HG03571 (cell line): ENCODE measurements around the gene ZNF710.
A peak's percentile ranks its signal among the peaks of the same experiment; 100 is the strongest.
"Not testable (repeated sequence)": the region's sequence is repeated elsewhere in the genome, so short reads cannot be mapped to it uniquely, and the experiment has no call there.

Experiments
- ATAC-seq: cut with Tn5 transposase; IDR thresholded peaks from one replicate; pipeline ENCODE4 v1.9.1; 2021; ENCODE audit not compliant: unreplicated experiment

Gene ZNF710, protein sequence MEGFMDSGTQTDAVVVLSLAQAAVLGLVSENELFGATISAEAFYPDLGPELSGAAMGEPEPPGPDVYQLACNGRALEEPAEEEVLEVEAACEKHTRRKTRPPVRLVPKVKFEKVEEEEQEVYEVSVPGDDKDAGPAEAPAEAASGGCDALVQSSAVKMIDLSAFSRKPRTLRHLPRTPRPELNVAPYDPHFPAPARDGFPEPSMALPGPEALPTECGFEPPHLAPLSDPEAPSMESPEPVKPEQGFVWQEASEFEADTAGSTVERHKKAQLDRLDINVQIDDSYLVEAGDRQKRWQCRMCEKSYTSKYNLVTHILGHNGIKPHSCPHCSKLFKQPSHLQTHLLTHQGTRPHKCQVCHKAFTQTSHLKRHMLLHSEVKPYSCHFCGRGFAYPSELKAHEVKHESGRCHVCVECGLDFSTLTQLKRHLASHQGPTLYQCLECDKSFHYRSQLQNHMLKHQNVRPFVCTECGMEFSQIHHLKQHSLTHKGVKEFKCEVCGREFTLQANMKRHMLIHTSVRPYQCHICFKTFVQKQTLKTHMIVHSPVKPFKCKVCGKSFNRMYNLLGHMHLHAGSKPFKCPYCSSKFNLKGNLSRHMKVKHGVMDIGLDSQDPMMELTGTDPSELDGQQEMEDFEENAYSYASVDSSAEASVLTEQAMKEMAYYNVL

DNA sequence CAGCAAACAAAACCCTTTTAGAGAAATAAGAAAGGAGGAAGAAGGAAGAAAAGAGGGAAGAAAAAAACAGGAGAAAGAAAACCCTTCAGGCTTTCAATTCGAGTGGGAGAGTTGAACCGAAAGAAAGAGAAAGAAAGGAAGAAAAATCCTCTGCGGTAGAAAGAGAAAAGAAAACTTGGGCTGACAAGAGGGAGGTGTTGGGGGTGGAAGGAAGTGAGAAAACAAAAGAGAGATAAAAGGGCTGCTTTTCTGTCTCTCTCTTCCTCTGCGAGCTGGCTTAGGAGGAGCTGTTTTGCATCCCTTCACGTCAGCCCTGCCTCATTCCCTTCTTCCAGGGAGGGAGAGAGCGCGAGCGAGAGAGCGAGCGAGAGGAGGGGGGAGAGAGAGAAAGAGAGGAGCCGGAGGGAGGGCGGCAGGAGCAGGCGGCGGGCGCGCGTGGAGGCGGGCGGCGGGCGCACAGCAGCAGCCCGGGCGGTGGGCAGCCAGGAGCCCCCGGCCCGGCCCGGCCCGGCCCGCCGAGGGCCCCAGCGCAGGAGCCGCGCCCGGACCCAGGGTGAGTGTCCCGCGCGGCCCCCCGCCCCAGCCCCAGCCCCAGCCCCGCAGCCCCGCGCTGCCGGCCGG, at the start of gene ZNF710:
Gene ZNF710 (plus strand): TSS at position 263 of the 621 bp plus-strand sequence. CDS start 65,814 bp downstream, outside the sequence.
- ATAC-seq: no peak

DNA sequence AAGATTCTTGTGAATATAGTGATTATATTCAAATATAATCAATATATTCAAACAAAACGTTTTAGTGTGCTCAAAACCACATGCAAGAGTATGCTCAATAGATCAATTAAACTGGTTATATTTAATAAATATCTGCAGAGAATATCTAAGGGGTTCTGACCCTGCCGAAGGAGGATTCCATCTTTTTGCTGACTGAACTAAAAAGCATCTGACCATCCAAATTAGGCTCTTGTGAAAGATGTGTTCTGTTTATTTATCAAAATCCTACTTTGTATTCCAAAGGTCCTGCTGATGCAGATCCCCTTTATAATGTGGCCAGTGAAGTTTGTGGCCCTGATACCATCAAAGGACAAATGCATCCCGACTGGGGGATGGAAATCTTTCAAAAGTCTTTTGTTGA, 46.6 kb upstream of the ZNF710 start:
- ATAC-seq: no peak

DNA sequence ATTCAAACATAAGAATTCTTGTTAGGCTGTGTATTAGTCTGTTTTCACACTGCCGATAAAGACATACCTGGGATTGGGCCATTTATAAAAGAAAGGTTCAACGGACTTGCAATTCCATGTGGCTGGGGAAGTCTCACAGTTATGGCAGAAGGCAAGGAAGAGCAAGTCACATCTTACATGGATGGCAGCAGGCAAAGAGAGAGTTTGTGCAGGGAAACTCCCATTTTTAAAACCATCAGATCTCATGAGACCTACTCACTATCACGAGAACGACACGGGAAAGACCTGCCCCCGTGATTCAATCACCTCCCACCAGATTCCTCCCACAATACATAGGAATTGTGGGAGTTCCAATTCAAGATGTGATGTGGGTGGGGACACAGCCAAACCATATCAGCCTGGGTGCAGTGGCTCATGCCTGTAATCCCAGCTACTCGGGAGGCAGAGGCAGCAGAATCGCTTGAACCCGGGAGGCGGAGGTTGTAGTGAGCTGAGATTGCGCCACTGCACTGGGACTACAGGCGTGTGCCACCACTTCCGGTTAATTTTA, 45.6 kb upstream of the ZNF710 start:
- not testable (repeated sequence) for ATAC-seq

DNA sequence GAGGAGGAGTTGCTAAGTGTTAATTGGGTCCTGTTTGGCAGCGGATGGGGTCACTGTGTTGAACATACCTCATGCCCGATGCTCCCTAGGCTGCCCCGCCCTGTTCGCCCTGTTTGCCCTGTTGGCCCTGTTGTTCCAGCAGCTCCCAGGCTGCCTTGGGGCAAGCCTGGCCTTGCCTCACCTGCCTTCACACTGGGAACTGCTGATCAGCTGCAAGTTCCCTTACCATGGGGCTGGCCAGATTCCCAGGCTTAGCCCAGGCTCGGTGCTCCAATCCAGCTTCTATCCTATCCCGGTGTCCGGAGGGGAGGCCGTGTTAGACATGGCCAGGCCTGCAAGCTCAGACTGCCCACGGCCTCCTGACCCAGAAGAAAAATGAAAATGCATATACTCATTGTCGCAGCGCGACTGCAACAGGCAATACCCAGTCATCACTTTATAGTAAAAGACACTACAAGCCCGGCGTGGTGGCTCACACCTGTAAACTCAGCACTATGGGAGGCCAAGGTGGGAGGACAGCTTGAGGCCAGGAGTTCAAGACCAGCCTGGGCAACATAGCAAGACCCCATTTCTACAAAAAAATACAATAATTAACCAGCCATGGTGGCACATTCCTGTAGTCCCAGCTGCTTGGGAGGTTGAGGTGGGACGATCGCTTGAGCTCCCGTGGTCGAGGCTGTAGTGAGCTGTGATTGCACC, 42.9 kb upstream of the ZNF710 start:
- ATAC-seq: no peak

DNA sequence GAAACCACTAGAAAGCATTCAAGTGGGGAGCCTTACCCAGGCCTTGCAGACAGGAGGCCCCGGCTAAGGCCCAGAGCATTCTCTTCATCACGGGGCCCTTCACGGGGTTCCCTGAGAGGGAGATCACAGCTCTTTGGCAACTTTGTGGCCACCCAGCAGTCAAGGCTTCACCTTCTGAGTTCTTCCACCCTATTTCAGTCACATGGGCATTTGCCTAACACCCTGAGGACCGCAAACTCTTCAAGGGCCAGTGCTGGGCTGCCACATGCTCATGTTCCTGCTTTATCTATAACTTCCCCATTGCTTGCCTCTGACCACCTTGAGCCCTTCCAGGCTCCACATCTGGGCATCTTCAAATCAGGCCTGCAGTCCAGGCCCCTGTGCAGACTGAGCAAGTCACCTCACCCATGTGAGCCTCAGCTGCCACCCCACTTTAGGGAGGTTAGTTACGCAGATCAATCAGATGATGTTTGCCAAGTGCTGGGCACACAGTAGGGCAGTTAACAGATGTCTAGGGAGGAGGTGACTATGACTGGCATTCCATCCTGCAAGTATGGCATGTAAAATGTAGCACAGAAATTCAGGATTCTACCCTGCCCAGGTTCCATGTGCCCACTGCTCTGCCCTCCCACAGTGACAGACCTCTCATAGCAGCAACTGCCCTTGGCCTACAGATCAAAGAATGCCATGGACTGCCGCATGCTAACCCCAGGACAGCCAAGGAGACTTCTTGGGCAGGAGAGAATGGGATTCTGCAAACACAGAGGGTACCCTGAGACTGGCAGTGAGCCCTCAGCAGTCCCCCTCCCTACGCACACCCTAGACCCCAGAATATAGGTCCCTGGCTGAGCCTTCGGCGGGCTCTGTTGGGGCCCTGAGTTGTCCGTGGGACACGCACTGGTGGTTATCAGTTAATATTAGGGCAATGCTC, 37.6 kb upstream of the ZNF710 start:
- no peak for ATAC-seq

DNA sequence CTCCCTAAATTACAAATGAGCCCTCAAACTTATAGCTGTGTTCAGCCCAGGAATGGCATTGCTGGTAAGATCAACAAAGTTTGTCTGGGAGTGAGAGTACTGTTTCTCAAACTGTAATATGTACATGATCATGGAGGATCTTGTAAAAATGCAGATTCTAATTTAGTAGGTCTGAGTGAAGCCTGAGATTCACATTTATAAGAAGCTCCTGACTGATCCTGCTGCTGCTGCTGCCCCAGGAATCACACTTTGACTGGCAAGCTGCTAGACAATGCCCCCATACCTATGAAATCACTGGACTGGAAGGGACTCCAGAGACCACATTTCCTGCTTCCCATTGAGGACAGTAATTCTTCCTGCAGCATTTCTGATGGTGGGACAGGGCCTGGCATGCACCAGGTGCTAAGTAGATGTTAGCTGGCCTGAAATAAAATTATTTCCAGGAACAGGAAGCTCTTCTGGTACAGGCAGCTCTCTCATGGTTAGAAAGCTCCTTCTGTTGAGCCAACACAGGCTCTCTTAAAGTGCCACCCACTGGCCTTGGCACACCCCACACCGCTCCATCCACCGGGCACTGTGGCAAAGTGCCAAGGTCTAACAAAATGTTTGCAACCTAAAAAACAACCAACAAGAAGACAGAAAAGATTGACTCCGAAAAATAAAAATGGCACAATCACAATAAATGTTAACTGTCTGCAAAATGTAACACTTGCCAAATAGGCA, 36.7 kb upstream of the ZNF710 start:
- ATAC-seq: no peak

DNA sequence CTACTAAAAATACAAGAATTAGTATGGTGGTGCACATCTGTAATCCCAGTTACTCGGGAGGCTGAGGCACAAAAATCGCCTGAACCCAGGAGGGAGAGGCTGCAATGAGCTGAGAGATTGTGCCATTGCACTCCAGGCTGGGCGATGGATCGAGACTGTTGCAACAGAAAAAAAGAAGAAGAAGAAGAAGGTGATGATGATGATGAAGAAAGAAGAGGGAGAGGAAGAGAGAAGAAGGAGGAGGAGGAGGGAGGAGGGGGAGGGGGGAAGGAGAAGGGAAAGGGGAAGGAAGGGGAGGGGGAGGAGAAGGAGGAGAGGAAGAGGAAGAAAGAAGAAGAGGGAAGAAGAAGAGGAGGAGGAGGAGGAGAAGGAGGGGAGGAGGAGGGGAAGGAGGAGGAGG, 33.2 kb upstream of the ZNF710 start:
- no peak for ATAC-seq

DNA sequence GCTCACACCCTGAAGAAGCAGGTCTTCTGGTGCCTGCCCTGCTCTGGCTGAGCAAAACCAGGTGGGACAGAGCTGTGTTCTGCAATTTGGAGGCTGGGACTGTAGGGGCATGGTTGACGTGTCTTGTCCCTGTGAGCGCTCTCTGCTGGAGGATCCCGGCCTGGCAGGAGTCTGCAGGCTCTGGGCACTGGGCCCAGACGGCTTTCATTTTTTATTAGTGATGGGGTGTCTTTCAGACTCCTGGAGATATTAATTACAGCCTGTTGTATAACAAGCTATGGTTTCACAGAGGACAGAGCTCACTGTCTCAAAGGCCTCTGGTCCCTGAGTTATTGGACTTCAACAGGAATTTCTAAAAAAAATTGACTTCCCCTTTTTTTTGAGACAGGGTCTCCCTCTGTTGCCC, 29.5 kb upstream of the ZNF710 start:
- ATAC-seq: peak; percentile 83

DNA sequence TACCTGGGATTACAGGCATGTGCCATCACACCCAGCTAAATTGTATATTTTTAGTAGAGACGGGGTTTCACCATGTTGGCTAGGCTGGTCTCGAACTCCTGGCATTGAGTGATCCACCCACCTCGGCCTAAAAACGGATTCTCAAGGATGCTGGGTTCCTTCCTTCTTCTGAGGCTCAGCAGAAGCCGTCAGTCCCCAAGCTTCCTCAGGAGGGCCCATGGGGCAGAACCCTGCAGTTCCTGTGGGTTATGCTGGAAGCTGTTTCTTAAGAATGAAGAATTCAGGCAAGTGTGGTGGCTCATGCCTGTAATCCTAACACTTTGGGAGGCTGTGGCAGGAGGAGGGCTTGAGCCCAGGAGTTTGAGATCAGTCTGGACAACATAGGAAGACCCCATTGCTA, 29.0 kb upstream of the ZNF710 start:
- no peak for ATAC-seq

DNA sequence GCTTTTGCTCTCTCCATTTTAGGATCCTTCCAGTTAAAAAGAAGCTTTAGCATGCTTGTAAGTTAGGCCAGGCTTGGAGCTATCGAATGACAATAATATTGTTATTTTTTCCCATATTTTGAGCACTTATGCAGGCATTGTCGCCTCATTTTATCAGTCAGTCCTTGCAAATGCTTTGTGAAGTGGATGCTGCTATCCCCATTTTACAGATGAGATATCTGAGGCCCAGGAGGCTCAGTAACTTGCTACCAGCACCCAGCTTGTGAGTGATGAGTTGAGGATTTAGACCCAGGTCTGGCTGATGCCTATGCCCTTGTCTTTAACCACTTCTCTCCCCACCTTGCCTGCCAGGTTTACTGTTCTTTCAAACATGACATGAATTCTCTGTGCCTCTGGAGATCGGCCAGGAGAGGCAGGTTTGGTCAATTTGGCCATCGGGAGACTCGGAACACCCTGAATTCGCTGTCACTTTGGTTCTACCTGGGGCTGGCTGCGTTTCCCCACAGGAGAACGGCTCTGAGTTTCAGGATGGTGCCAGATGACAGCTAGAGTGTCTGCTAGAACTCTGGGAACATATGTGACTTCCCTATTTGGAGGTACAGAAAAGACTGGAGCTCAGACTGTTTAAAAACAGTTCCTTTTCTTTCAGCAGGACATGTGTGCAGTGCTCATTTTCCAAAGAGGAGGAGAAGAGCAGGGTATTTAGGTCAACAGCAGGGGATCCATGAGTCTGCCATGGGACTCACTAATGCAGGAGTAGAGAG, 25.5 kb upstream of the ZNF710 start:
- no peak for ATAC-seq

DNA sequence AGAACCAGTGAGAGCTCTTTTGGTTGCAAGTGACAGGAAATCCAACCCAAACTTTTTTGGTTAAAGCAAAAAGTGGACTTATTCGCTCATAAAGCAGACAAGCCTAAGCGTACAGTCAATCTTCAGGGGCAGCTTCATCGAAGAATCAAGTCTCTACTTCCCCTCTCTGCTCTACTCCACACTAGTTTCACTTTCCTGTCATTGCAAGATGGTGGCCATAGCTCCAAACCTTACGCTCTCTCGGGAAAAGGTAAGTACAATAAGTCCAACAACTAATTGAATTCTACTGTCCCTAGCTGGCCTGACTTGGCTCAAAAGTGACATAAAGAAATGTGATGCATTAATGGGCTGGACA, 24.9 kb upstream of the ZNF710 start:
- no peak for ATAC-seq

DNA sequence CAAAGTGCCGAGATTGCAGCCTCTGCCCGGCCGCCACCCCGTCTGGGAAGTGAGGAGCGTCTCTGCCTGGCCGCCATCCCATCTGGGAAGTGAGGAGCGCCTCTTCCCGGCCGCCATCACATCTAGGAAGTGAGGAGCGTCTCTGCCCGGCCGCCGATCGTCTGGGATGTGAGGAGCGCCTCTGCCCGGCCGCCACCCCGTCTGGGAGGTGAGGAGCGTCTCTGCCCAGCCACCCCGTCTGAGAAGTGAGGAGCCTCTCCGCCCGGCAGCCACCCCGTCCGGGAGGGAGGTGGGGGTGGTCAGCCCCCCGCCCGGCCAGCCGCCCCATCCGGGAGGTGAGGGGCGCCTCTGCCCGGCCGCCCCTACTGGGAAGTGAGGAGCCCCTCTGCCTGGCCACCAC, 23.3 kb upstream of the ZNF710 start:
- not testable (repeated sequence) for ATAC-seq

DNA sequence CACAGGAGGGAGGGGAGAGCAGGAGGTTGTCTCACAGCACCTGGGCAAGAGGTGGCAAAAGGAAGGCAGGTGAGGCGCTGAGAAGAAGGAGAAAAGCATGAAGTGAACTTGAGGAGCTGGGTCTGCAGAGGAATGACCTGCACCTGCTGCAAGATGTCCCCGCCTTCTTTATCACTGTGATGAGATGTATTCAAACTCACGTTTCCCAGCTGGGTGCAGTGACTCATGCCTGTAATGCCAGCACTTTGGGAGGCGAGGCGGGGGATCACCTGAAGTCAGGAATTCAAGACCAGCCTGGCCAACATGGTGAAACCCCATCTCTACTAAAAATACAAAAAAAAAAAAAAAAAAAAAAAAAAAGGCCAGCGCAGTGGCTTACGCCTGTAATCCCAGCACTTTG, 22.2 kb upstream of the ZNF710 start:
- ATAC-seq: no peak

DNA sequence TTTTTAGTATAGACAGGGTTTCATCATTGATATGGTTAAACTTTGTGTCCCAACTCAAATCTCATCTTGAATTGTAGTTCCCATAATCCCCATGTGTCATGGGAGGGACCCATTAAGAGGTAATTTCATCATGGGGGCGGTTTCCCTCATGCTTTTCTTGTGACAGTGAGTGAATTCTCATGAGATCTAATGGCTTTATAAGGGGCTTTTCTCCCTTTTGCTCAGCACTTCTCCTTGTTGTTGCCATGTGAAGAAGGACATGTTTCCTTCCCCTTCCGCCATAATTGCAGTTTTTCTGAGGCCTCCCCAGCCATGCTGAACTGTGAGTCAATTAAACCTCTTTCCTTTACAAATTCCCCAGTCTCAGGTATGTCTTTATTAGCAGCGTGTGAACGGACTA, 20.2 kb upstream of the ZNF710 start:
- ATAC-seq: no peak

DNA sequence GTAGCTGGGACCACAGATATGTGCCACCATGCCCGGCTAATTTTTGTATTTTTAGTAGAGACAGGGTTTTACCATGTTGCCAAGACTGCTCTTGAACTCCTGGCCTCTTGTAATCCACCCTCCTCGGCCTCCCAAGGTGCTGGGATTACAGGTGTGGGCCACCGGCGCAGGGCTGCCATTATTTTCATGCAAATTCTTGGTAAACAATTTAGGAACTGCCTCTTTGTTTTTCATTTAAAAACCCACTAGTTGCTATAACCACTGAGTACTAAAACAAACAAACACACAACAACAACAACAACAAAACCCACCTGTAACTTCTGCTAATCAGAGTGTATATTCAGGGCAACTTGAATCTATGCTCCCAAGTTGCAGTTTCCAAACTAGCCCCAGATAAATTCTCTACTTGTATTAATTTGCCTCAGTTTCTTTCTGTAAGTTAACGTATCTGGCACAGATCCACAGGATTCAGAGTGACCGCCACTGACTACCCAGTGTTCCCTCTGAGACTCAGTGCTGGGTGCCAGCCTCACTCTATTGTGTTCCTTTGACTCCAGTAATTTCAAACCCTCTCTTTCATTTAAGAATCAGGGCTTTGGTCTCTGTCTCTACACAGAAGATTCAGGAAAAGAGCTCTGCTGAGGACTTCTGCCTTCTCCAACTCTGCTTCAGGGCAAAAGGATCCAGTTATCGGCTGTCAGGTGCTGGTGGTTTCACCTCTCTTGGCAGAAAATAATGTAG, 18.6 kb upstream of the ZNF710 start:
- ATAC-seq: no peak

DNA sequence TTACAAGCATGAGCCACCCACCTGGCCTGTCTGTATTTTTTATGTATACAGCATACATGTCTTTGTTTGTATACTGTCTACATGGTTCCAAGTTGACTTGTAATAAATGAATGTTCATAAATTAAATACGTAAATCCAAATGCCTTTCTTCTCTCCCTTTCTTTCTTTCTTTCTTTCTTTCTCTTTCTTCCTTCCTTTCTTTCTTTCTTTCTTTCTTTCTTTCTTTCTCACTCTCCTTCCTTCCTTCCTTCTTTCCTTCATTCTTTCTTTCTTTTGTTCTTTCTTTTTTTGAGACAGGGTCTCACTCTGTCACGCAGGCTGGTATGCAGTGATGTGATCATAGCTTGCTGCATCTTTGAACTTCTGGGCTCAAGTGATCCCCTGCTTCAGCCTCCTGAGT, 17.1 kb upstream of the ZNF710 start:
- no peak for ATAC-seq

DNA sequence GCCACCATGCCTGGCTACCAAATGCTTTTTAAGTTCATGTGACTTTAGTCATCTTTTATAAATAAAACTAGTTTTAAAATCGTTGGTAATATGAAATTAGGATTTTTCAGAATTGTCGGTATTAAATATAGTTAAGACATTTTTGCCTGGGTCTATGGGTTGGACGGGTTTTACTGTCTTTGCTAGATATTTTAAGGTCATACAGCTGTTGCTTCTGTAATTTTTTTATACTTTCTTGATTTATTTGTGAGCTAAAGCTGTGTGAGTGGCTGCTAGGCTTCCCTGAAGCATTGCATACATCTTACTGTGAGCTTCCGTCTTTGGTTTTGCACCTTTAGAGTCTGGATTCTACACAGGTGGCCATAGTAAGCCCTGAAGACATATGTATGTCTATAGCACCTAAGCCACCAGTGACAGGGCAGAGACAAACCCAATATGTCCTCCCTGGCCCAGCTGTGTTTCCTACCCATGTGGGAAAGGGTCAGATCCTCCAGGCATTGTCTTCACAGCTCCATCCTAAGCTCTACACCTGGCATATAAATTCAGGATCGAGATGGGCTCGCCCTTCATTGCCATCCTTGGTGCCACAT, 16.6 kb upstream of the ZNF710 start:
- ATAC-seq: no peak

DNA sequence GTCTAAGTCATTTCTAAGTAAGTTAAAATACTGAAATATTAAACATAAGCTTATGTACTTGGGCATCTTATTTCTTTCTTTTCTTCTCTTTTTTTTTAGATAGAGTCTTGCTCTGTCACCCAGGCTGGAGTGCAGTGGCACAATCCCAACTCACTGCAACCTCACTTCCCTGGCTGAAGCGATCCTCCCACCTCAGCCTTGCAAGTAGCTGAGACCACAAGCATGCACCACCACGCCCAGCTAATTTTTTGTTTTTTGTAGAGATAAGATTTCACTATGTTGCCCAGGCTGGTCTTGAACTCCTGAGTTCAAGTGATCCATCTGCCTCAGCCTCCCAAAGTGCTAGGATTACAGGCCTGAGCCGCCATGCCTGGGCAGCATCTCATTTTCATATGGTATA, 16.0 kb upstream of the ZNF710 start:
- ATAC-seq: no peak
